Measurements from ENCODE around the gene AAR2. TPM values are rescaled to one million over a fixed set of nuclear protein-coding genes. Genes with fewer than 3 reads are reported as not detected.

The AAR2 gene
- total RNA-seq, 1 donor from 2014 or later: 51.4 TPM

GRCh38 chr20:36200451-36200850, 35.8 kb upstream of the AAR2 start:
- Histone ChIP-seq H3K27ac (no peak overlapping the region), H3K9me3 (no peaks in the 10 kb centered on the region), H3K36me3 (peaks cover 24 to 35% of the 10 kb centered on the region in 2 donors), H3K4me3 (no peak overlapping the region), H3K4me1 (no peaks in the 10 kb centered on the region), H3K27me3 (no peaks in the 10 kb centered on the region)
- TF ChIP-seq, protein P1, sequence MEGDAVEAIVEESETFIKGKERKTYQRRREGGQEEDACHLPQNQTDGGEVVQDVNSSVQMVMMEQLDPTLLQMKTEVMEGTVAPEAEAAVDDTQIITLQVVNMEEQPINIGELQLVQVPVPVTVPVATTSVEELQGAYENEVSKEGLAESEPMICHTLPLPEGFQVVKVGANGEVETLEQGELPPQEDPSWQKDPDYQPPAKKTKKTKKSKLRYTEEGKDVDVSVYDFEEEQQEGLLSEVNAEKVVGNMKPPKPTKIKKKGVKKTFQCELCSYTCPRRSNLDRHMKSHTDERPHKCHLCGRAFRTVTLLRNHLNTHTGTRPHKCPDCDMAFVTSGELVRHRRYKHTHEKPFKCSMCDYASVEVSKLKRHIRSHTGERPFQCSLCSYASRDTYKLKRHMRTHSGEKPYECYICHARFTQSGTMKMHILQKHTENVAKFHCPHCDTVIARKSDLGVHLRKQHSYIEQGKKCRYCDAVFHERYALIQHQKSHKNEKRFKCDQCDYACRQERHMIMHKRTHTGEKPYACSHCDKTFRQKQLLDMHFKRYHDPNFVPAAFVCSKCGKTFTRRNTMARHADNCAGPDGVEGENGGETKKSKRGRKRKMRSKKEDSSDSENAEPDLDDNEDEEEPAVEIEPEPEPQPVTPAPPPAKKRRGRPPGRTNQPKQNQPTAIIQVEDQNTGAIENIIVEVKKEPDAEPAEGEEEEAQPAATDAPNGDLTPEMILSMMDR (IDR thresholded peaks at IDR 0.05): no peak
- intact Hi-C loops (cut with DNase I): no loop called here
- DNase-seq (ENCODE audit: low spot score in 2 of 2): no peak

GRCh38 chr20:36201198-36201597, 35.1 kb upstream of the AAR2 start:
- TF ChIP-seq, protein P1 (IDR thresholded peaks at IDR 0.05): no peak

GRCh38 chr20:36202891-36203338, 33.4 kb upstream of the AAR2 start:
- peaks cover 20 to 35% of the 10 kb centered on the region in 2 donors for H3K36me3 ChIP-seq

More at GRCh38 chr20:36201198-36201597, 35.1 kb upstream of the AAR2 start:
- no peak for DNase-seq (ENCODE audit: low spot score in 2 of 2)
- intact Hi-C loops (cut with DNase I): no loop called here
- no peak overlapping the region for H3K4me3 ChIP-seq
- H3K27me3 ChIP-seq: no peaks in the 10 kb centered on the region
- no peaks in the 10 kb centered on the region for H3K4me1 ChIP-seq
- H3K27ac ChIP-seq: no peak overlapping the region
- H3K9me3 ChIP-seq: no peaks in the 10 kb centered on the region
- H3K36me3 ChIP-seq: peaks cover 28 to 35% of the 10 kb centered on the region in 2 donors

DNA sequence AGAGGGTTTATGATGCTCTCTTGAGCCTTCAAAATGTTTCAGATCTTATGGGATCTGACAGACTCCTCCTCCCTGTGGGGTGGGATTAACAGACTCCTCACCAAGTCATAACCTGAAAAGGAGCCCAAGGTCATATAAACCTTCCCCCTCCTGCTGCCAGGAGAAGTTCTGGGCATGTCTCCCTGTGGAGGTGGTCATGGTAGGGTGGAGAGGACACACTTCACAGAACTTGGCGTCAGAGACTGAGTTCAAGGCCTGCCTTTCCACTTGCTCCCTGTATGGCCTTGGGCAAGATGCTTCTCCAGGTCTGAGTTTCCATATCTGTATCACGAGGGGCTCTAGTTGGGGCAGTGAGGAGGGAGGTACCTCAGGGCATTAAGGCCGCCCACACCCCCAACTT, 32.4 kb upstream of the AAR2 start:
- no peaks in the 10 kb centered on the region for H3K4me1 ChIP-seq
- H3K36me3 ChIP-seq: peaks cover 19 to 35% of the 10 kb centered on the region in 2 donors
- intact Hi-C loops (cut with DNase I): loop anchor here (2.0 kb wide), 1 partner anchor 235 kb away; no protein-coding TSS in a partner anchor
- DNase-seq (ENCODE audit: low spot score in 2 of 2): no peak
- H3K27ac ChIP-seq: no peak overlapping the region
- no peak overlapping the region for H3K4me3 ChIP-seq
- H3K27me3 ChIP-seq: no peaks in the 10 kb centered on the region
- TF ChIP-seq, protein P1 (IDR thresholded peaks at IDR 0.05): no peak
- H3K9me3 ChIP-seq: no peaks in the 10 kb centered on the region

More at GRCh38 chr20:36202891-36203338, 33.4 kb upstream of the AAR2 start:
- Histone ChIP-seq H3K4me1 (no peaks in the 10 kb centered on the region), H3K4me3 (no peak overlapping the region), H3K27me3 (no peaks in the 10 kb centered on the region), H3K9me3 (no peaks in the 10 kb centered on the region), H3K27ac (no peak overlapping the region)
- TF ChIP-seq, protein P1 (IDR thresholded peaks at IDR 0.05): peak; percentile 75 to 97 (median 96)
- peak; percentile 16 to 79 for DNase-seq (ENCODE audit: low spot score in 2 of 2)
- intact Hi-C loops (cut with DNase I): loop anchor here (2.0 kb wide), 1 partner anchor 236 kb away; no protein-coding TSS in a partner anchor

- no peaks in the 10 kb centered on the region for H3K4me1 ChIP-seq
- H3K27me3 ChIP-seq: no peaks in the 10 kb centered on the region
- H3K36me3 ChIP-seq: peaks cover 28 to 47% of the 10 kb centered on the region in 2 donors
- TF ChIP-seq, protein P1 (IDR thresholded peaks at IDR 0.05): no peak
- intact Hi-C loops (cut with DNase I): no loop called here
- DNase-seq (ENCODE audit: low spot score in 2 of 2): no peak
- no peaks in the 10 kb centered on the region for H3K9me3 ChIP-seq
- no peak overlapping the region for H3K4me3 ChIP-seq
- H3K27ac ChIP-seq: no peak overlapping the region
Observed at GRCh38 chr20:36205026-36205425, 31.3 kb upstream of the AAR2 start.

GRCh38 chr20:36206068-36206467, 30.2 kb upstream of the AAR2 start:
- no peaks in the 10 kb centered on the region for H3K27me3 ChIP-seq
- DNase-seq (ENCODE audit: low spot score in 2 of 2): no peak
- H3K9me3 ChIP-seq: no peaks in the 10 kb centered on the region
- H3K36me3 ChIP-seq: peaks cover 26 to 53% of the 10 kb centered on the region in 2 donors
- H3K27ac ChIP-seq: no peak overlapping the region
- intact Hi-C loops (cut with DNase I): no loop called here
- H3K4me1 ChIP-seq: no peaks in the 10 kb centered on the region
- TF ChIP-seq, protein P1 (IDR thresholded peaks at IDR 0.05): no peak
- H3K4me3 ChIP-seq: no peak overlapping the region

Measured in ascending aorta (tissue), 2 donors.